Measurements from ENCODE around the gene SMC2. TPM values are rescaled to one million over a fixed set of nuclear protein-coding genes. Genes with fewer than 3 reads are reported as not detected.

Gene SMC2
- total and polyA plus RNA-seq, 2 of the 13 experiments (the other 11 are each of a cell fraction or from before 2014, with no cell fraction given) = 5.6 to 36.7 TPM

GRCh38 chr9:104093647-104094533 lies at the start of gene SMC2 (continued):
- TF ChIP-seq HMGXB3 (CRISPR knock-in tag; IDR thresholded peaks at IDR 0.05; ENCODE audit: borderline replicate concordance) (peak; percentile 65), PHF21A (CRISPR knock-in tag; IDR thresholded peaks at IDR 0.05) (peak; percentile 58; the same call in 1 of the 2 replicates), ELF3 (CRISPR knock-in tag; IDR thresholded peaks at IDR 0.05) (peak; percentile 33; the same call in 1 of the 2 replicates), TARDBP (CRISPR knock-in tag; IDR thresholded peaks at IDR 0.05) (0 out of 2 replicates have a peak, but pooled peaks have one; percentile 13), ZNF235 (CRISPR knock-in tag; IDR thresholded peaks at IDR 0.05; ENCODE audit: borderline replicate concordance) (no peak), ZNF24 (IDR thresholded peaks at IDR 0.05) (no peak), GABPA (IDR thresholded peaks at IDR 0.05; ENCODE audit: low read depth, low read length) (no peak), GABPA (CRISPR knock-in tag; IDR thresholded peaks at IDR 0.05; ENCODE audit: low read depth) (peak; percentile 84), ZNF331 (CRISPR knock-in tag; IDR thresholded peaks at IDR 0.05) (peak; percentile 12; the same call in 1 of the 2 replicates), MIER2 (CRISPR knock-in tag; IDR thresholded peaks at IDR 0.05) (no peak), ZNF350 (CRISPR knock-in tag; IDR thresholded peaks at IDR 0.05; ENCODE audit: borderline replicate concordance, low read depth) (peak; percentile 31; the same call in 1 of the 2 replicates), RBM39 (IDR thresholded peaks at IDR 0.05; ENCODE audit: low read depth, low read length, poor library complexity, severe bottlenecking) (peak; percentile 69), NFIC (IDR thresholded peaks at IDR 0.05; ENCODE audit: low read length) (peak; percentile 51; the same call in 1 of the 2 replicates), ZNF234 (CRISPR knock-in tag; conservative IDR thresholded peaks at IDR 0.05) (0 out of 2 replicates have a peak, but pooled peaks have one; percentile 56), ZNF253 (CRISPR knock-in tag; IDR thresholded peaks at IDR 0.05; ENCODE audit: borderline replicate concordance) (no peak), YEATS4 (CRISPR knock-in tag; IDR thresholded peaks at IDR 0.05; ENCODE audit: borderline replicate concordance) (peak; percentile 75), ZBTB25 (CRISPR knock-in tag; IDR thresholded peaks at IDR 0.05) (no peak), ZNF232 (CRISPR knock-in tag; IDR thresholded peaks at IDR 0.05; ENCODE audit: borderline replicate concordance) (peak; percentile 84; the same call in 1 of the 2 replicates), PHF20 (CRISPR knock-in tag; IDR thresholded peaks at IDR 0.05) (peak; percentile 74; the same call in 1 of the 2 replicates), FOXP4 (CRISPR knock-in tag; IDR thresholded peaks at IDR 0.05) (peak; percentile 43), ATF4 (CRISPR knock-in tag; IDR thresholded peaks at IDR 0.05) (peak in 1 of 2 experiments; percentile 34; a peak in 1 of 4 replicates)

All from HepG2 (cell line).